GM19023 (cell line): ENCODE data around the gene PMEL.
"Not testable (repeated sequence)": the region's sequence is repeated elsewhere in the genome, so short reads cannot be mapped to it uniquely, and the experiment has no call there.

ENCODE experiments used
- ATAC-seq: cut with Tn5 transposase; IDR thresholded peaks from one replicate; pipeline ENCODE4 v1.9.1; 2021; ENCODE audit warnings: mild to moderate bottlenecking, moderate library complexity; ENCODE audit not compliant: unreplicated experiment

The PMEL gene

GRCh38 chr12:55983232-55983842, 17.5 kb upstream of the PMEL start:
- ATAC-seq: no peak

GRCh38 chr12:55982319-55982936, 16.6 kb upstream of the PMEL start:
- ATAC-seq: no peak

GRCh38 chr12:55981882-55982281, 16.0 kb upstream of the PMEL start:
- ATAC-seq: not testable (repeated sequence)

- no peak for ATAC-seq
Measured at GRCh38 chr12:55979069-55979468, 13.2 kb upstream of the PMEL start.

- ATAC-seq: no peak
Measured at GRCh38 chr12:55978393-55978792, 12.6 kb upstream of the PMEL start.

GRCh38 chr12:55974308-55974730, 8.5 kb upstream of the PMEL start:
- peak; percentile 23 for ATAC-seq

GRCh38 chr12:55973599-55974307, 7.9 kb upstream of the PMEL start, which contains the start of gene RAB5B:
Gene RAB5B, plus strand, starts transcription at chr12:55974078. Its CDS starts 12,883 bp downstream, at chr12:55986961.
- ATAC-seq: peak; percentile 92

- no peak for ATAC-seq
Measured at GRCh38 chr12:55972911-55973598, 7.2 kb upstream of the PMEL start.

GRCh38 chr12:55972456-55972855, 6.6 kb upstream of the PMEL start:
- ATAC-seq: no peak

GRCh38 chr12:55972042-55972441, 6.2 kb upstream of the PMEL start:
- no peak for ATAC-seq

GRCh38 chr12:55970775-55971174, 4.9 kb upstream of the PMEL start:
- no peak for ATAC-seq

- ATAC-seq: no peak
Measured at GRCh38 chr12:55969356-55969755, 3.5 kb upstream of the PMEL start.

- peak; percentile 97 for ATAC-seq
Measured at GRCh38 chr12:55966408-55967281, 803 bp upstream of the PMEL start, which contains the start of gene CDK2. Gene CDK2, plus strand, starts transcription at chr12:55966830. Its CDS starts 179 bp downstream, at chr12:55967009.

GRCh38 chr12:55965240-55965639, 602 bp downstream of the PMEL start:
- ATAC-seq: no peak

- no peak for ATAC-seq
Measured at GRCh38 chr12:55963760-55964159, 2.1 kb downstream of the PMEL start.

- ATAC-seq: no peak
Measured at GRCh38 chr12:55957106-55957859, 8.6 kb downstream of the PMEL start.

- ATAC-seq: no peak
Measured at GRCh38 chr12:55955800-55956508, 9.9 kb downstream of the PMEL start.

GRCh38 chr12:55955344-55955743, 10.5 kb downstream of the PMEL start:
- ATAC-seq: no peak

- no peak for ATAC-seq
Measured at GRCh38 chr12:55946553-55946952, 19.3 kb downstream of the PMEL start.
